GM21526 (cell line): ENCODE data around the gene GUCA2B.

Experiments used
- ATAC-seq: cut with Tn5 transposase; IDR thresholded peaks from one replicate; pipeline ENCODE4 v1.9.1; 2021; ENCODE audit warnings: moderate library complexity; ENCODE audit not compliant: unreplicated experiment, low FRiP score

Gene GUCA2B

GRCh38 chr1:42142894-42143675 lies 10.1 kb upstream of the GUCA2B start:
- no peak for ATAC-seq

- ATAC-seq: no peak
Observed at GRCh38 chr1:42143896-42144710, 9.1 kb upstream of the GUCA2B start.

- no peak for ATAC-seq
Observed at GRCh38 chr1:42144711-42145388, 8.4 kb upstream of the GUCA2B start.

- ATAC-seq: no peak
Observed at GRCh38 chr1:42145389-42145716, 7.9 kb upstream of the GUCA2B start.

- no peak for ATAC-seq
Observed at GRCh38 chr1:42145764-42146625, 7.2 kb upstream of the GUCA2B start.

GRCh38 chr1:42146626-42147320 lies 6.4 kb upstream of the GUCA2B start:
- no peak for ATAC-seq

- ATAC-seq: no peak
Observed at GRCh38 chr1:42148166-42148565, 5.0 kb upstream of the GUCA2B start.

- ATAC-seq: no peak
Observed at GRCh38 chr1:42150651-42151050, 2.6 kb upstream of the GUCA2B start.

- ATAC-seq: no peak
Observed at GRCh38 chr1:42152119-42152518, 1.1 kb upstream of the GUCA2B start.

GRCh38 chr1:42153624-42154023 lies 414 bp downstream of the GUCA2B start:
- no peak for ATAC-seq

- ATAC-seq: no peak
Observed at GRCh38 chr1:42154685-42155084, 1.5 kb downstream of the GUCA2B start.

- ATAC-seq: no peak
Observed at GRCh38 chr1:42155362-42155761, 2.2 kb downstream of the GUCA2B start.

- ATAC-seq: no peak
Observed at GRCh38 chr1:42157667-42158066, 4.5 kb downstream of the GUCA2B start.

- no peak for ATAC-seq
Observed at GRCh38 chr1:42158189-42158588, 5.0 kb downstream of the GUCA2B start.

GRCh38 chr1:42162181-42162580 lies 9.0 kb downstream of the GUCA2B start:
- ATAC-seq: no peak

- no peak for ATAC-seq
Observed at GRCh38 chr1:42163114-42163513, 9.9 kb downstream of the GUCA2B start.

- no peak for ATAC-seq
Observed at GRCh38 chr1:42163536-42164503, 10.6 kb downstream of the GUCA2B start.

GRCh38 chr1:42164551-42165420 lies 11.6 kb downstream of the GUCA2B start, which contains the start of gene GUCA2A:
TSS of gene GUCA2A (minus strand) at chr1:42164745. CDS start at chr1:42164712, 33 bp downstream.
- no peak for ATAC-seq
